ENCODE data around the gene LYZL4. TPM values are rescaled to one million over a fixed set of nuclear protein-coding genes. Genes with fewer than 3 reads are reported as not detected.

Gene LYZL4, protein sequence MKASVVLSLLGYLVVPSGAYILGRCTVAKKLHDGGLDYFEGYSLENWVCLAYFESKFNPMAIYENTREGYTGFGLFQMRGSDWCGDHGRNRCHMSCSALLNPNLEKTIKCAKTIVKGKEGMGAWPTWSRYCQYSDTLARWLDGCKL
- not detected for total RNA-seq

- no peak for DNase-seq (ENCODE audit: low spot score in 2 of 2)
- Histone ChIP-seq H3K27me3 (peaks cover 8% of the 10 kb centered on the region), H3K36me3 (no peaks in the 10 kb centered on the region), H3K4me3 (no peak within 1 kb of the TSS), H3K27ac (no peak within 1 kb of the TSS), H3K4me1 (no peaks in the 10 kb centered on the region), H3K9me3 (no peaks in the 10 kb centered on the region)
- TF ChIP-seq POLR2A (IDR thresholded peaks at IDR 0.05) (no peak), EP300 (IDR thresholded peaks at IDR 0.05) (no peak)
- WGBS: 62% methylated on average over 5 of the region's 5 CpGs
Observed at GRCh38 chr3:42410370-42411131, at the start of gene LYZL4. LYZL4 (minus strand) TSS chr3:42410610; CDS start chr3:42407251, 3,359 bp downstream.

- Histone ChIP-seq H3K9me3 (no peaks in the 10 kb centered on the region), H3K27me3 (no peaks in the 10 kb centered on the region), H3K27ac (no peak overlapping the region), H3K36me3 (no peaks in the 10 kb centered on the region), H3K4me3 (no peak overlapping the region), H3K4me1 (no peaks in the 10 kb centered on the region)
- no peak for DNase-seq (ENCODE audit: low spot score in 2 of 2)
- TF ChIP-seq POLR2A (IDR thresholded peaks at IDR 0.05) (no peak), EP300 (IDR thresholded peaks at IDR 0.05) (no peak), POLR2AphosphoS5 (IDR thresholded peaks at IDR 0.05) (no peak), CTCF (IDR thresholded peaks at IDR 0.05) (no peak)
Observed at GRCh38 chr3:42459151-42459550, 48.7 kb upstream of the LYZL4 start.

DNA sequence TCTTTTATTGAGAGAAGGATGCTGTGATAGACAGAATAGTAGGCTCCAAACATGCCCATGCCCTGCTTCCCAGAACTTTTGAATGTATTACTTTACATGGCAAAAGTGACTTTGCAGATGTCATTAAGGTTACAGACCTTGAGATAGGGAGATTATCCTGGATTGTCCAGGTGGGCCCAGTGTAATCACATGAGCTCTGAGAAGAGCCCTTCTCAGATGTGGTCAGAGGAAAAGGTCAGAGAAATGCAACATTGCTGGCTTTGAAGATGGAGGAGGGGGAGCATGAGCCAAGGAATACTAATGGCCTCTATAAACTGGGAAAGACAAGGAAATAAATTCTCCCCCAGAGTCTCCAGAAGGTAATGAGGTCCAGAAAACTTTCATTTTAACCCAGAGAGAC, 45.8 kb upstream of the LYZL4 start:
- Histone ChIP-seq H3K27ac (no peak overlapping the region), H3K4me3 (no peak overlapping the region), H3K4me1 (peaks cover 4% of the 10 kb centered on the region), H3K27me3 (no peaks in the 10 kb centered on the region), H3K36me3 (no peaks in the 10 kb centered on the region), H3K9me3 (no peaks in the 10 kb centered on the region)
- DNase-seq (ENCODE audit: low spot score in 2 of 2): no peak
- TF ChIP-seq EP300 (IDR thresholded peaks at IDR 0.05) (no peak), CTCF (IDR thresholded peaks at IDR 0.05) (no peak), POLR2A (IDR thresholded peaks at IDR 0.05) (no peak), POLR2AphosphoS5 (IDR thresholded peaks at IDR 0.05) (no peak)

DNA sequence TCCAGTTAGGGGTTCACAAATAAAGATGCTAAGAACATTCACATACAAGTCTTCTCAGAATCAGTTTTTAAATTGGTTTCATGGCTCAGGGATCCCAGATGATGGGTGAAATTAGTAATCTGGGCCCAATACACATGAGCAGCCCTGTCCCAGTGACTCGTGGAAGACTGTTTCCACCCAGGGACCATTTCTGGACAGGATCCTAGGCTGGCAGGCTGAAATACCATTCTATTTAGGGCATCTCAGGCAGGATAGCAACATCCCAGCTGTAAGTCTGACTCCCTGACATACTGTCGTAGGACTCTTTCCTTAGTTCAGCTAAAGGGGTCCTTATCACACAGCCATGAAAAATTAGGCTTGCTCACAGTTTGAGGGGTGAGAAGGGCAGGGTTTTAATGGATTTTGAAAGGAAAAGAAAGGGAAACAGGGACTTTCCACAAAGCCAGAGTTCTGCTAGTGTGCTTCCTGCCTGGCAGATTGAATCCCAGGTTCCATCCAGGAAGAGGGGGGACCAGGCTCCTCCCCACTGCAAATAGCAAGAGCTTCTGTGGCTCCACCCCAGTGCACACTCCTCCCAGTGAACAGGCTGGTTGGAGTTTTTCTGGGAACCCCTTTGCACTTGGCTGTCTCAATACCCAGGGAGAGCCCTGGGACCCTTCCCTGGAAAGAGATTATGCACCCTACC, 41.3 kb upstream of the LYZL4 start:
- no peaks in the 10 kb centered on the region for H3K36me3 ChIP-seq
- H3K27me3 ChIP-seq: no peaks in the 10 kb centered on the region
- no peak overlapping the region for H3K4me3 ChIP-seq
- 22% methylated on average over 2 of the region's 2 CpGs for WGBS
- H3K27ac ChIP-seq: no peak overlapping the region
- TF ChIP-seq CTCF (IDR thresholded peaks at IDR 0.05): no peak
- TF ChIP-seq POLR2AphosphoS5 (IDR thresholded peaks at IDR 0.05): no peak
- TF ChIP-seq EP300 (IDR thresholded peaks at IDR 0.05): no peak
- no peak for TF ChIP-seq POLR2A (IDR thresholded peaks at IDR 0.05)
- peaks cover 4% of the 10 kb centered on the region for H3K4me1 ChIP-seq
- no peak for DNase-seq (ENCODE audit: low spot score in 2 of 2)
- no peaks in the 10 kb centered on the region for H3K9me3 ChIP-seq

DNA sequence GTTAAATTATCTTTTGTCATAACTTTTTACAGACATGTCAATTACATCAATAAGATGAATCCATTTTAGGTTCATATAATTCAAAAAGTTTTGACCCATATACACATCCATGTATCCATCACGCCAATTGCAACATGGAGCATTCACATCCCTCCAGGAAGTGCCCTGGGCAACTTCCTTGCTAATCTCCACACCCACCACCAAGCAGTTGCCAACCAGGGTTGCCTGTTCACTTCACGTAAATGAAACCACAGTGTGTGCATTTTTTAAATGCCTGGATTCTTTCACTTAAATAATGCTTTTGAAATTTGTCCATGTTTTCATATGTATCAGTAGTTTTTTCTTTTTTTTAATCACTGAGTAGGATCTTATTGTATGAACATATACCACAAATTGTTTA, 40.7 kb upstream of the LYZL4 start:
- Histone ChIP-seq H3K27me3 (no peaks in the 10 kb centered on the region), H3K36me3 (no peaks in the 10 kb centered on the region), H3K9me3 (no peaks in the 10 kb centered on the region), H3K27ac (no peak overlapping the region), H3K4me1 (peaks cover 4% of the 10 kb centered on the region), H3K4me3 (no peak overlapping the region)
- TF ChIP-seq EP300 (IDR thresholded peaks at IDR 0.05) (no peak), POLR2AphosphoS5 (IDR thresholded peaks at IDR 0.05) (no peak), POLR2A (IDR thresholded peaks at IDR 0.05) (no peak), CTCF (IDR thresholded peaks at IDR 0.05) (no peak)
- WGBS: 49% methylated on average over 2 of the region's 2 CpGs
- no peak for DNase-seq (ENCODE audit: low spot score in 2 of 2)
